ENCODE measurements around the gene CFTR.

The CFTR gene

DNA sequence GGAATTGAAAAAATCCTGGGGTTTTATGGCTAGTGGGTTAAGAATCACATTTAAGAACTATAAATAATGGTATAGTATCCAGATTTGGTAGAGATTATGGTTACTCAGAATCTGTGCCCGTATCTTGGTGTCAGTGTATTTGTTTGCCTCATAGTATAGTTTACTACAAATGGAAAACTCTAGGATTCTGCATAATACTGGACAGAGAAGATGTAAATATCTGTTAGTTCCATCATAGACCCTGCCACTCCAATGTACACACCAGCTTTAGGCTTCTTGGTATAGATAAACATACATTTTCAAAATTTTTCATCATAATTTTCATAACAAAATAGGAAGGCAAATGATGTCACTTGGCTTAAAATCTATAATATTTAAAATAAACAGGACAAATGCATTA is 108.1 kb downstream of the CFTR start:
- no peak for DNase-seq (ENCODE audit: low read depth in 2 of 2)

DNA sequence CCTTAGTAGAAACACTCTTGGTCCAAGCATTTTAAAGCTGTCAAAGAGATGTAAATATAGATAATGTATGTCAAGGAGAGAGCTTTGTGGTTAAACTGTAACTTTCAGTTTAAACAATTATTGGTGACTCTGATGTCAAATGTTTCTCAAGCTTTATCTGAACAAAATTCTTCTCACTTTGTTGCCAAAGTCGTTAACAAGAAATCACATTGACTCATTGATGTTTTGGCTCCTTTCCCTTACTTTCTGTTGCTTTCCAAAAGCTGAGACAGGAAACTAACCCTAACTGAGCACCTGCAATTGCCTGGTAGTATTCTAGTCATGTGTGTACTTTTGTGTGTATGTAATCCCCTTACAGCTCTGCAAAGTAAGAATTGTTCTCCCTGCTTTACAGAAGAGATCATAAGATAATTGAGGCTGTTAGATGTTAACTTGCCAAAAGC is 108.5 kb downstream of the CFTR start:
- DNase-seq (ENCODE audit: low read depth in 2 of 2), result no peak

- DNase-seq (ENCODE audit: low read depth in 2 of 2), result no peak
Observed at GRCh38 chr7:117590191-117590590, 110.4 kb downstream of the CFTR start.

DNA sequence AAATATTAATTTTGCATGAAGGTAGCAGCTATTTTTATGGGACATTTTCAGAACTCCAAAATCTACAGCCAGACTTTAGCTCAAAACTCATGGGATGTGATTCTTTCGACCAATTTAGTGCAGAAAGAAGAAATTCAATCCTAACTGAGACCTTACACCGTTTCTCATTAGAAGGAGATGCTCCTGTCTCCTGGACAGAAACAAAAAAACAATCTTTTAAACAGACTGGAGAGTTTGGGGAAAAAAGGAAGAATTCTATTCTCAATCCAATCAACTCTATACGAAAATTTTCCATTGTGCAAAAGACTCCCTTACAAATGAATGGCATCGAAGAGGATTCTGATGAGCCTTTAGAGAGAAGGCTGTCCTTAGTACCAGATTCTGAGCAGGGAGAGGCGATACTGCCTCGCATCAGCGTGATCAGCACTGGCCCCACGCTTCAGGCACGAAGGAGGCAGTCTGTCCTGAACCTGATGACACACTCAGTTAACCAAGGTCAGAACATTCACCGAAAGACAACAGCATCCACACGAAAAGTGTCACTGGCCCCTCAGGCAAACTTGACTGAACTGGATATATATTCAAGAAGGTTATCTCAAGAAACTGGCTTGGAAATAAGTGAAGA is 112.3 kb downstream of the CFTR start:
- no peak for DNase-seq (ENCODE audit: low read depth in 2 of 2)

- DNase-seq (ENCODE audit: low read depth in 2 of 2), result no peak
Observed at GRCh38 chr7:117596134-117596533, 116.3 kb downstream of the CFTR start.

DNA sequence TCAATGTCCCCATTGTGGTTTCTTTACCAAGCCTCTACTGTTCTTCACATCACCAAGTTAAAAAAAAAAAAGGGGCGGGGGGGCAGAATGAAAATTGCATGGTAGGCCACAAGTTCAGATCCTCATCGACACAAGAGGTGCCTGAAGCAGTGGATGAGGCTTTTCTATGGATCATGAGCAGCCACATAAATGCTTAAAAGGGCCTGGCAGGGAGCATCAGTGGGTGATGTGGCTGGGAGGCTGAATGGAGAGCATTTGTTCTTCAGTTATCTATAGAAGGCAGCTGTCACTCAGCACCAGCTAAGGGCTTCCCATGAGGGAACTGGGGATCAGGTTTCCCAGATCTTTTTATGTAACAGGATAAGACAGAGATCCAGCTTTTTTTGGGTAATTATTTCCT is 117.9 kb downstream of the CFTR start:
- DNase-seq (ENCODE audit: low read depth in 2 of 2), result no peak

GRCh38 chr7:117600911-117601310 is 121.1 kb downstream of the CFTR start:
- no peak for DNase-seq (ENCODE audit: low read depth in 2 of 2)

GRCh38 chr7:117603627-117604026 is 123.8 kb downstream of the CFTR start:
- no peak for DNase-seq (ENCODE audit: low read depth in 2 of 2)

DNA sequence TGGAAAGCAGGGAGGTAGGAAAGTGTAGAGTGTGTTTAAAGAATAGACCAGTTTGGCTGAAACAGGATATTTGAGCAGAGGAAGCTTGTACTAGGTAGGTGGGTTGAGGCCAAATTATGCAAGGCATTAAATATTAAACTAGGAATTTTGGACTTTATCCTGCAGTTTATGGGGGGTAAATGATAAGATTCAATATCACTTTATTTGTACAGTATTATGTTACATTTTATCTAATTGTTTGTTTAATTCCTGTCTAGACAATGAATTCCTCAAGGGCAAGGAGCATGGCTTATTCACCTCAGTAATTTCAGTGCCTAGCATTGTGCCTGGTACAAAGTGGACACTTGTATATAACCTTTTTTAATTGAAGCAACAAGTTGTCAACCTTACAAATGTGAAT is 125.9 kb downstream of the CFTR start:
- DNase-seq (ENCODE audit: low read depth in 2 of 2), result no peak

DNA sequence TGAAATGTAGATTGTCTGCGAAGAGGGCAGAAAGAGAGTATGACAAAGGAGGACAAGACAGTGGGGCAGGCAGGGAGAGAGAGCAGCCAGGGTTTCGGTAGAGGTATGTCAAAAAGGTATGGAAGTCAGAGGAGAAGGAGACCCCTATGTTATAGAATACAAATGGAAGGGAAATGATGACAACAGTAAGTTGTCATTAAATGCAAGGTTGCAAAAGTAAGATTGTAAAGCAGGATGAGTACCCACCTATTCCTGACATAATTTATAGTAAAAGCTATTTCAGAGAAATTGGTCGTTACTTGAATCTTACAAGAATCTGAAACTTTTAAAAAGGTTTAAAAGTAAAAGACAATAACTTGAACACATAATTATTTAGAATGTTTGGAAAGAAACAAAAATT is 126.3 kb downstream of the CFTR start:
- DNase-seq (ENCODE audit: low read depth in 2 of 2), result no peak

DNA sequence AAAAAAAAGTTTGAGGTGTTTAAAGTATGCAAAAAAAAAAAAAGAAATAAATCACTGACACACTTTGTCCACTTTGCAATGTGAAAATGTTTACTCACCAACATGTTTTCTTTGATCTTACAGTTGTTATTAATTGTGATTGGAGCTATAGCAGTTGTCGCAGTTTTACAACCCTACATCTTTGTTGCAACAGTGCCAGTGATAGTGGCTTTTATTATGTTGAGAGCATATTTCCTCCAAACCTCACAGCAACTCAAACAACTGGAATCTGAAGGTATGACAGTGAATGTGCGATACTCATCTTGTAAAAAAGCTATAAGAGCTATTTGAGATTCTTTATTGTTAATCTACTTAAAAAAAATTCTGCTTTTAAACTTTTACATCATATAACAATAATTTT is 130.6 kb downstream of the CFTR start:
- no peak for DNase-seq (ENCODE audit: low read depth in 2 of 2)

GRCh38 chr7:117612637-117613036 is 132.8 kb downstream of the CFTR start:
- DNase-seq (ENCODE audit: low read depth in 2 of 2), result no peak

DNA sequence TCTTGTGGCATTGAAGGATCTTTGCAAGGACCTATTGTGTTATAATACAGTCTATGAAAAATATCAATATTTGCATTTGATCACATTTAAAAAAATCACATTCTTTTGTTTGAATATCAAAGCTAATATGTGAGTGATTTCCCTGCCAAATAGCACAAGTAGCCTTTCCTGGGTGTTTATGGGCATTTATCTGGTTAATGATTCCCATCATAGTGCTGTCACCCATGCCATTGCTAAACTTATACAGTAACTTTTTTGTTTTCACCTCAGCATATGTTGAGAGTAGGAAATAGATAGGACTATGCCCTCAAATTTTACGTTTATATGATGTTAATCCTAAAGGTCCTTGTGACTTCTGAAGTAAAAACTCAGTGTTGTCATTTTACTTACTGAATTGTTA is 136.9 kb downstream of the CFTR start:
- no peak for DNase-seq (ENCODE audit: low read depth in 2 of 2)

- no peak for DNase-seq (ENCODE audit: low read depth in 2 of 2)
Observed at GRCh38 chr7:117619681-117620080, 139.9 kb downstream of the CFTR start.

DNA sequence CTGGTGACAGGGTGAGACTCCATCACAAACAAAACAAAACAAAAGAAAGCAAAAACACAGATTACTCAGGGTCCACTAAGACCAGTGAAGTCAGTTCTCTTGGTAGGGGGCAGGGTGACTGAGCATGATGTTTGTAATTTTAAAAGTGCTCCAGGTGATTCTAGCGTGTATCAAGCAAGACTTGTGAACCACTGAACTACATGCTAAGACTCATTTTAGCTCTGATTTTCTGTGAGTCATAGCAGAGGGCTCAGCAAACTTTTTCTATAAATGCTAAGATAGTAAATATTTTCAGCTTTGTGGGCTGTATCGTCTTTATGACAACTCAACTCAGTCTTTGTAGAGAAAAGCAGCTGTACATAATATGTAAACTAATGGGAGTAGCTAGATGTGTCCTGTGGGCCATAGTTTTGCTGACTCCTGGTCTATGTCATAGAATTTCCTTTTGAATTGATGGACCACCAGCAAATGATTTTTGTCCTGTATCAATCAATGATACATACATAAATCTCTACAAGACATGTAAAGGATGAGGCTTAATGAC is 141.3 kb downstream of the CFTR start:
- DNase-seq (ENCODE audit: low read depth in 2 of 2), result no peak

DNA sequence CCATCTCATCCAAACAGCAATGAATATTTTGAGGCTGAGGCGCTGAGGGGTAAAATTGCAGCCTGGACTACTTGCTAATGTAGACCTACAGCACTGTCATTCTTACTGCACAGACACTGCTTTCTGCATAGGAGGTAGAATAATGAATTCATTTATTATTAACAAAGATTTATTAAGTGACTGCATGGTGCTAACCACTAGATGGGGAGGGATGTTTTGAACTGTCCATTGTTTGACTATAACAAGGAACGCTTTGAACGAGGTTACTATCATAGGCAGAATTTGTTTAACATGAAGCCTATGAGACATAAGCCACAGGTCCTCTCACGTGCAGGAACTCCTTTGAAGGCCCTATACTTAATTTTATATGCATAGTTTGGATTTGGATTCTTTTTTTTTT is 143.8 kb downstream of the CFTR start:
- DNase-seq (ENCODE audit: low read depth in 2 of 2), result no peak

DNA sequence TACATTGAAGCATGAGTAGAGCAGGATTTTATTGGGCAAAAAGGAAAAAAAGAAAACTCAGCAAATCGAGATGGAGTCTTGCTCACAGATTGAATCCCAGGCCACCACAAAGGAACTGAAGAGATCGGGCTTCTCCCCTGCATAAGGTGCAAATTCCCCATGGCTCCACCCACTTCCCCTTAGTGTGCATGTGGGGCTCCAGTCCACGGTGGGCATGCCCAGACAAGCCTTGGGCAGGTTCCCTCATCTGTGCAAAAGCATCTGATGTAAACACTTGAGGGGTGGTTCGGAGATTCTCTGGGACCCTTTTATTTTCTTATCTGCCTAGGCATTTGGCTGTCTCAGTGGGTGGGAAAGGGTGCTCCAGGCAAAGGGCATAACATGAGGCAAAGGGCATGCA is 150.7 kb downstream of the CFTR start:
- DNase-seq (ENCODE audit: low read depth in 2 of 2), result no peak

DNA sequence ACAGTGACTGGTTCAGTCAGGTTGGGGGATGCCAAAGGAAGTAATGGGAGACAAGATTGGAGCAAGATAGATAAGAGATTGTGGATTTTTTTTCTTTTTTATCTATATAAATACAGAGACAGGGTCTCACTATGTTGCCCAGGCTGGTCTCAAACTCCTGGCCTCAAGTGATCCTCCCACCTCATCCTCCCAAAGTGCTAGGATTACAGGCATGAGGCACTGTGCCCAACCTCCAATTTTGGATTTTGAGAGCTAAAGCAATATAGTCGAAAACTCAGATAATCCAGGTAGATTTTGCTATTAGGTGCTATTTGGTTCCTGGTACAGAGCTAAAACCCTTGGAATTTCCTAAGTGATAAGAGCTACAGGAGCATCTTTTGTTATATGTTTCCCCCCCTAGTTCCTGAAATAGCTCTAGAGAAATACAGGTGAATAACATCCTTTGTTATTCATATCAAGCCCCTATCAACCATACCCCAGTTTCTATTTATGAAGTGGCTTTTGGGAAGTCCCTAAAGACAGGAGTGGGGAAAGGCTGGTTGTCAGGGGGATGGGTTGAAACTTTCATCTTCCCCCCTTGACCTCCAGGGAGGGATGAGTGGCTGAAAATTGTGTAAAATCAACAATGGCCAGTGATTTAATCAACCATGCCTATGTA is 151.2 kb downstream of the CFTR start:
- no peak for DNase-seq (ENCODE audit: low read depth in 2 of 2)

GRCh38 chr7:117631652-117632051 is 151.8 kb downstream of the CFTR start:
- no peak for DNase-seq (ENCODE audit: low read depth in 2 of 2)

- DNase-seq (ENCODE audit: low read depth in 2 of 2), result no peak
Observed at GRCh38 chr7:117637937-117638336, 158.1 kb downstream of the CFTR start.

GRCh38 chr7:117639966-117640365 is 160.1 kb downstream of the CFTR start:
- no peak for DNase-seq (ENCODE audit: low read depth in 2 of 2)

DNA sequence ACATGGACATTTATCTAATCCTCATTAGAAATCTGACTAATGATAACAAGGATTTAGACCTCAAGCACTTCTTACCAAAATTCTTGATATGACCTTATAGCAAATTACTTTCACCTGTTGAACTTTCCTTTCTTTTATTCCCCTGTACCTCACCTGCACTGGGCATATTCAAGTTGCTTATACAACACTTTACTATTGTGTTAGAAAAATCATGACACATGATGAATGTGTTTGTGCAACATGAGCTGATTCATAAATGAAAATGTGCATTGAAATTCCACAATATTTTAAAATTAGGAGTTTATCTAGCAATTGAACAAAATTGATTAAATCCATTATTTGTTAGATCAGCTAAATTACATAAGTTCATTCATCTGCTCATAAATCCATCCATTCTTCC is 160.6 kb downstream of the CFTR start:
- no peak for DNase-seq (ENCODE audit: low read depth in 2 of 2)

GRCh38 chr7:117645481-117646165 is 165.8 kb downstream of the CFTR start:
- DNase-seq (ENCODE audit: low read depth in 2 of 2), result no peak

Measured in stimulated activated CD4-positive, alpha-beta T cell treated with anti-CD3 and anti-CD28 coated beads, Interleukin-12 subunit alpha, Interleukin-12 subunit beta, amount 100 ng/mL, for 24 hours (primary cell).